Panc1 (cell line): ENCODE data around the gene CCND1. TPM values are rescaled to one million over a fixed set of nuclear protein-coding genes. Genes with fewer than 3 reads are reported as not detected.

Source experiments
- ATAC-seq: fragments of 200-7000 bp; cut with Tn5 transposase; 2 replicates; pipeline ENCODE4 v1.9.1; 2020; ENCODE audit warnings: mild to moderate bottlenecking, moderate library complexity
- BruUV-seq: library from RNA; stranded (reverse); fragments of 400-500 nt; replicated peaks from 2 replicates; lab custom pipeline; 2021; lab: Mats Ljungman, UMichigan
- CTCF ChIA-PET: fragments of 300-600 bp; sonication (Branson Sonifier 250); formaldehyde crosslinking; loops from one replicate; lab custom pipeline; 2022; ENCODE audit warnings: antibody characterized with exemption; lab: Charles Lee
- POLR2A ChIA-PET: fragments of 300-600 bp; sonication (Branson Sonifier 250); formaldehyde crosslinking; loops from one replicate; lab custom pipeline; 2022; ENCODE audit warnings: antibody characterized with exemption; lab: Charles Lee
- DNase-seq: peaks from one replicate; pipeline ENCODE4 v3.0.0-alpha.2; 2010; ENCODE audit warnings: low read depth, low spot score
- H3K27ac ChIP-seq: 2 replicates; pipeline ENCODE4 v1.5.1; 2011; ENCODE audit warnings: mild to moderate bottlenecking, low read length, inconsistent platforms
- H3K27me3 ChIP-seq: fragments of 200-500 bp; sonication (Bioruptor generic); 2 replicates; pipeline ENCODE4 v1.6.0; 2014; ENCODE audit warnings: low read length, inconsistent platforms; ENCODE audit not compliant: control insufficient read depth, insufficient read depth
- H3K36me3 ChIP-seq: fragments of 200-500 bp; sonication (Bioruptor generic); 2 replicates; pipeline ENCODE4 v1.5.1; 2014; ENCODE audit warnings: inconsistent platforms, mild to moderate bottlenecking, low read length, moderate library complexity; ENCODE audit not compliant: control insufficient read depth, insufficient read depth
- H3K4me1 ChIP-seq: 2 replicates; pipeline ENCODE4 v1.5.1; 2011; ENCODE audit warnings: inconsistent platforms, mild to moderate bottlenecking, low read length, moderate library complexity; ENCODE audit not compliant: control insufficient read depth, insufficient read depth
- H3K4me3 ChIP-seq, 2 experiments: 2 replicates each; pipeline ENCODE4 v1.5.1; 2011 to 2012; ENCODE audit warnings: low read depth in 2 of 2, low read length in 2 of 2, mild to moderate bottlenecking in 2 of 2, inconsistent platforms in 1 of 2, moderate library complexity in 1 of 2
- H3K9me3 ChIP-seq: fragments of 200-500 bp; sonication (Bioruptor generic); 2 replicates; pipeline ENCODE4 v1.5.1; 2014; ENCODE audit warnings: low read depth, mild to moderate bottlenecking, inconsistent platforms, low read length, moderate library complexity; ENCODE audit not compliant: control insufficient read depth, insufficient read depth
- POLR2AphosphoS5 ChIP-seq: IDR thresholded peaks from 2 replicates; pipeline ENCODE4 v1.6.1; 2012; ENCODE audit warnings: mild to moderate bottlenecking, low read depth, low read length, moderate library complexity
- SIN3A ChIP-seq: IDR thresholded peaks from 2 replicates; pipeline ENCODE4 v1.6.1; 2012; ENCODE audit warnings: low read depth, mild to moderate bottlenecking, low read length, moderate library complexity, borderline replicate concordance; ENCODE audit not compliant: insufficient read depth
- TCF7L2 ChIP-seq: IDR thresholded peaks from 2 replicates; pipeline ENCODE4 v1.6.1; 2011; ENCODE audit warnings: mild to moderate bottlenecking, low read depth, low read length, inconsistent platforms
- in situ Hi-C: cut with HindIII; loops from 2 replicates; pipeline ENCODE4 v1.10.0; 2016; ENCODE audit warnings: low sequenced_read_pairs, low pct_unique_long_range_greater_than_20kb
- intact Hi-C: fragments of 100-400 bp; cut with micrococcal nuclease; formaldehyde crosslinking; loops from one replicate; pipeline ENCODE4 v1.10.0; 2022; ENCODE audit not compliant: unreplicated experiment
- total RNA-seq: library from RNA; stranded (reverse); gene quantifications from one replicate; pipeline ENCODE4 v1.2.1, GENCODE V29; 2021; ENCODE audit not compliant: unreplicated experiment
- TF ChIP-seq, protein P1 (sequence below), 2 experiments: IDR thresholded peaks; 2 replicates each; pipeline ENCODE4 v1.6.1; 2011 to 2012; ENCODE audit warnings: low read depth in 2 of 2, control low read depth in 1 of 2, low read length in 1 of 2, mild to moderate bottlenecking in 1 of 2, moderate library complexity in 1 of 2; ENCODE audit not compliant: insufficient read depth in 1 of 2
- TF ChIP-seq, protein P2 (sequence below): fragments of 450-650 bp; IDR thresholded peaks from 2 replicates; pipeline ENCODE4 v1.5.1; 2017; ENCODE audit warnings: mild to moderate bottlenecking

CCND1 gene
- total RNA-seq, 1 experiment from 2014 or later, result 259 TPM

DNA sequence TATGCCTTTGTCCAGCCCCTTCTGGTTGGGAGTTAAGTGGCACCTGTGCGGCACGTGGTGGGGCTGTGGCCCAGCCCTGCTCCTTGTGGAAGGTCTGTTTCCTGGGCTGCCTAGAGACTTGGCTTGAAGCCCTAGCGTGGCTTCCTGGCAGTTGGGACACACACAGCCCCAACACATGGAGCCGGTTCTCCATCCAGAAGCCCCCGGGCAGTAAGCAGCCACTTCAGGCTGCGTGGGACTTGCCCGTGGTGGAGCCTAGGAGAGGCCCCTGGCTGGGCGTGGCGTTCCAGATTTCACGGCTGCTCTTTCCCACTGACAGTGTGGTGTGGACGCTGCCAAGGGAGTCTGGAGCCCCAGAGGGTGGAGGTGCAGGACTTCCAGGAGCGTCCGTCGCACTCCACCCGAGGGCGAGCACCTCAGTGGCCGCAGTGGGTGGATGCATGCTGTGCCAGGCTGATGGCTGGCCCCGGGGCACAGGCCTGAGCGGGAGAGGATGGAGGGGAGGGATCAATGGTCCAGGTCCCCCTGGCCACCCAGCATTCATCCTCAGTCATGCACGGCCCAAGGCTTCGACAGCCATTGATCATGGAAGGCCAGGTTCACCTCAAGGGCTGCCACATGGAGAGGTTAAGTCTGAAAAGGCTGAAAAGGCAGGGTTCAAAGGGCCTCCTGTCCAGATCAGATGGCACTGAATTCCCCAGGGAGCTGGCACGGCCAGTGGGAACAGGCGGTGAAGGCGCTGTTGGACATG, 9.3 kb downstream of the CCND1 start:
- H3K9me3 ChIP-seq, result no peaks in the 10 kb centered on the region
- H3K4me1 ChIP-seq, result peaks cover 35% of the 10 kb centered on the region
- intact Hi-C loops, result no loop called here
- no peaks in the 10 kb centered on the region for H3K27me3 ChIP-seq
- ChIA-PET POLR2A (interaction anchor here (0.6 kb wide), 1 partner anchor 1322 kb away, joined by 3 read pairs; no protein-coding TSS in a partner anchor), CTCF (no interaction called here)
- no peak overlapping the region for H3K27ac ChIP-seq
- no TSS peak for BruUV-seq
- peaks cover 24% of the 10 kb centered on the region for H3K36me3 ChIP-seq
- TF ChIP-seq, protein P1, sequence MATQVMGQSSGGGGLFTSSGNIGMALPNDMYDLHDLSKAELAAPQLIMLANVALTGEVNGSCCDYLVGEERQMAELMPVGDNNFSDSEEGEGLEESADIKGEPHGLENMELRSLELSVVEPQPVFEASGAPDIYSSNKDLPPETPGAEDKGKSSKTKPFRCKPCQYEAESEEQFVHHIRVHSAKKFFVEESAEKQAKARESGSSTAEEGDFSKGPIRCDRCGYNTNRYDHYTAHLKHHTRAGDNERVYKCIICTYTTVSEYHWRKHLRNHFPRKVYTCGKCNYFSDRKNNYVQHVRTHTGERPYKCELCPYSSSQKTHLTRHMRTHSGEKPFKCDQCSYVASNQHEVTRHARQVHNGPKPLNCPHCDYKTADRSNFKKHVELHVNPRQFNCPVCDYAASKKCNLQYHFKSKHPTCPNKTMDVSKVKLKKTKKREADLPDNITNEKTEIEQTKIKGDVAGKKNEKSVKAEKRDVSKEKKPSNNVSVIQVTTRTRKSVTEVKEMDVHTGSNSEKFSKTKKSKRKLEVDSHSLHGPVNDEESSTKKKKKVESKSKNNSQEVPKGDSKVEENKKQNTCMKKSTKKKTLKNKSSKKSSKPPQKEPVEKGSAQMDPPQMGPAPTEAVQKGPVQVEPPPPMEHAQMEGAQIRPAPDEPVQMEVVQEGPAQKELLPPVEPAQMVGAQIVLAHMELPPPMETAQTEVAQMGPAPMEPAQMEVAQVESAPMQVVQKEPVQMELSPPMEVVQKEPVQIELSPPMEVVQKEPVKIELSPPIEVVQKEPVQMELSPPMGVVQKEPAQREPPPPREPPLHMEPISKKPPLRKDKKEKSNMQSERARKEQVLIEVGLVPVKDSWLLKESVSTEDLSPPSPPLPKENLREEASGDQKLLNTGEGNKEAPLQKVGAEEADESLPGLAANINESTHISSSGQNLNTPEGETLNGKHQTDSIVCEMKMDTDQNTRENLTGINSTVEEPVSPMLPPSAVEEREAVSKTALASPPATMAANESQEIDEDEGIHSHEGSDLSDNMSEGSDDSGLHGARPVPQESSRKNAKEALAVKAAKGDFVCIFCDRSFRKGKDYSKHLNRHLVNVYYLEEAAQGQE (IDR thresholded peaks at IDR 0.05; ENCODE audit: insufficient read depth in 1 of 2, low read depth in 2 of 2, low read length in 1 of 2), result no peak
- TF ChIP-seq SIN3A, result no peak
- TF ChIP-seq TCF7L2, result no peak
- TF ChIP-seq, protein P2, sequence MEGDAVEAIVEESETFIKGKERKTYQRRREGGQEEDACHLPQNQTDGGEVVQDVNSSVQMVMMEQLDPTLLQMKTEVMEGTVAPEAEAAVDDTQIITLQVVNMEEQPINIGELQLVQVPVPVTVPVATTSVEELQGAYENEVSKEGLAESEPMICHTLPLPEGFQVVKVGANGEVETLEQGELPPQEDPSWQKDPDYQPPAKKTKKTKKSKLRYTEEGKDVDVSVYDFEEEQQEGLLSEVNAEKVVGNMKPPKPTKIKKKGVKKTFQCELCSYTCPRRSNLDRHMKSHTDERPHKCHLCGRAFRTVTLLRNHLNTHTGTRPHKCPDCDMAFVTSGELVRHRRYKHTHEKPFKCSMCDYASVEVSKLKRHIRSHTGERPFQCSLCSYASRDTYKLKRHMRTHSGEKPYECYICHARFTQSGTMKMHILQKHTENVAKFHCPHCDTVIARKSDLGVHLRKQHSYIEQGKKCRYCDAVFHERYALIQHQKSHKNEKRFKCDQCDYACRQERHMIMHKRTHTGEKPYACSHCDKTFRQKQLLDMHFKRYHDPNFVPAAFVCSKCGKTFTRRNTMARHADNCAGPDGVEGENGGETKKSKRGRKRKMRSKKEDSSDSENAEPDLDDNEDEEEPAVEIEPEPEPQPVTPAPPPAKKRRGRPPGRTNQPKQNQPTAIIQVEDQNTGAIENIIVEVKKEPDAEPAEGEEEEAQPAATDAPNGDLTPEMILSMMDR, result no peak
- TF ChIP-seq POLR2AphosphoS5, result no peak
- DNase-seq, result no peak
- no peak overlapping the region for H3K4me3 ChIP-seq
- no peak for ATAC-seq
- in situ Hi-C loops, result no loop called here

DNA sequence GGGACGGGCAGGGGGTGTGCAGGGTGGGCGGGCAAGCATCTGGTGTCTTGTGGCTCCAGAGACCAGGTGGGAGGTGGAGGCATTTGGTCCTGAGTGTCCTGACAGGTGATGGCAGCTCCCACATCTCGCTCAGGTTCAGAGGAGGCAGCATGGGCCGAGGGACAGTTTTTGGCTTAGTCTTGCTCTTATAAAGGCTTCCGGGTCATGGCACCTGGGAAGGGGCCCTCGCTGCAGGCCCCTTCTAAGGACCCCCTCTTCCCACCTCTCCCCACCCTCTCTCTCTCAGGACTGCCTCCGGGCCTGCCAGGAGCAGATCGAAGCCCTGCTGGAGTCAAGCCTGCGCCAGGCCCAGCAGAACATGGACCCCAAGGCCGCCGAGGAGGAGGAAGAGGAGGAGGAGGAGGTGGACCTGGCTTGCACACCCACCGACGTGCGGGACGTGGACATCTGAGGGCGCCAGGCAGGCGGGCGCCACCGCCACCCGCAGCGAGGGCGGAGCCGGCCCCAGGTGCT, 9.9 kb downstream of the CCND1 start:
- in situ Hi-C loops (no loop called here), intact Hi-C loops (no loop called here)
- DNase-seq, result no peak
- no peak overlapping the region for H3K4me3 ChIP-seq
- no TSS peak for BruUV-seq
- H3K4me1 ChIP-seq, result peaks cover 34% of the 10 kb centered on the region
- no peak for ATAC-seq
- no peaks in the 10 kb centered on the region for H3K27me3 ChIP-seq
- POLR2A ChIA-PET, result no interaction called here
- no peaks in the 10 kb centered on the region for H3K9me3 ChIP-seq
- CTCF ChIA-PET, result no interaction called here
- peaks cover 20% of the 10 kb centered on the region for H3K36me3 ChIP-seq
- H3K27ac ChIP-seq, result no peak overlapping the region
- TF ChIP-seq SIN3A (no peak), TCF7L2 (no peak), POLR2AphosphoS5 (no peak)
- TF ChIP-seq, protein P2, result no peak
- TF ChIP-seq, protein P1 (IDR thresholded peaks at IDR 0.05; ENCODE audit: insufficient read depth in 1 of 2, low read depth in 2 of 2, low read length in 1 of 2), result no peak
